SU-DHL-6 (cell line): ENCODE data around the gene MSH3.
"Not testable (repeated sequence)": the region's sequence is repeated elsewhere in the genome, so short reads cannot be mapped to it uniquely, and the experiment has no call there.

Experiments used
- H2AFZ ChIP-seq: fragments of 200-600 bp; sonication (generic); 2 replicates; pipeline ENCODE4 v1.6.1; 2014; ENCODE audit warnings: low read depth, mild to moderate bottlenecking, moderate library complexity, mixed read lengths, antibody characterized with exemption, low read length; ENCODE audit not compliant: severe bottlenecking
- H3F3A ChIP-seq: fragments of 200-600 bp; shearing (Covaris generic); 2 replicates; pipeline ENCODE4 v1.6.0; 2016; ENCODE audit warnings: antibody characterized with exemption, mild to moderate bottlenecking; ENCODE audit not compliant: insufficient read depth
- H3K27ac ChIP-seq: fragments of 200-600 bp; sonication (generic); 2 replicates; pipeline ENCODE4 v1.5.1; 2016; ENCODE audit warnings: low read depth, mild to moderate bottlenecking, low read length, moderate library complexity, mixed read lengths
- H3K27me3 ChIP-seq: fragments of 200-600 bp; sonication (generic), shearing (Covaris generic); 2 replicates; pipeline ENCODE4 v1.6.0; 2014; ENCODE audit warnings: mild to moderate bottlenecking, low read length
- H3K36me3 ChIP-seq: fragments of 200-600 bp; sonication (generic); 2 replicates; pipeline ENCODE4 v1.6.1; 2014; ENCODE audit warnings: mild to moderate bottlenecking, low read length, mixed read lengths
- H3K4me2 ChIP-seq: fragments of 300-600, 200-600 bp; shearing (Covaris generic), sonication (generic); 2 replicates; pipeline ENCODE4 v1.6.0; 2014; ENCODE audit warnings: low read length, low read depth, mild to moderate bottlenecking; ENCODE audit not compliant: poor library complexity, severe bottlenecking
- H3K4me3 ChIP-seq: fragments of 200-600 bp; sonication (generic); 2 replicates; pipeline ENCODE4 v1.5.1; 2014; ENCODE audit warnings: antibody characterized with exemption, low read length, mild to moderate bottlenecking, mixed read lengths; ENCODE audit not compliant: insufficient read depth, poor library complexity, severe bottlenecking
- H3K79me2 ChIP-seq: fragments of 200-600 bp; sonication (generic); 2 replicates; pipeline ENCODE4 v1.6.1; 2014; ENCODE audit warnings: mild to moderate bottlenecking, low read length, moderate library complexity; ENCODE audit not compliant: insufficient read depth
- H3K9ac ChIP-seq: fragments of 200-600 bp; sonication (generic); 2 replicates; pipeline ENCODE4 v1.7.0; 2014; ENCODE audit warnings: mild to moderate bottlenecking, low read length
- H3K9me2 ChIP-seq: fragments of 200-600 bp; sonication (generic); replicated peaks from 2 replicates; pipeline ENCODE4 v1.6.1; 2014; ENCODE audit warnings: low read length; ENCODE audit not compliant: insufficient read depth
- H3K9me3 ChIP-seq: fragments of 200-600 bp; sonication (generic); 2 replicates; pipeline ENCODE4 v1.6.1; 2014; ENCODE audit warnings: low read length, mixed read lengths; ENCODE audit not compliant: insufficient read depth
- H4K20me1 ChIP-seq: fragments of 200-600 bp; sonication (generic); 2 replicates; pipeline ENCODE4 v1.6.1; 2014; ENCODE audit warnings: low read depth, mild to moderate bottlenecking, antibody characterized with exemption, low read length, moderate library complexity, mixed read lengths
- EZH2phosphoT487 ChIP-seq: fragments of 200-600 bp; sonication (generic), shearing (Covaris generic); conservative IDR thresholded peaks from 2 replicates; pipeline ENCODE4 v1.6.1; 2018; ENCODE audit warnings: mild to moderate bottlenecking, antibody characterized with exemption, low read length, moderate library complexity, mixed read lengths
- TF ChIP-seq, protein P1 (sequence below): fragments of 200-600 bp; sonication (generic); IDR thresholded peaks from one replicate; pipeline ENCODE4 v1.5.1; 2017; ENCODE audit warnings: antibody characterized with exemption, mild to moderate bottlenecking, low read length, moderate library complexity; ENCODE audit not compliant: insufficient read depth, poor library complexity, severe bottlenecking

MSH3 gene

DNA sequence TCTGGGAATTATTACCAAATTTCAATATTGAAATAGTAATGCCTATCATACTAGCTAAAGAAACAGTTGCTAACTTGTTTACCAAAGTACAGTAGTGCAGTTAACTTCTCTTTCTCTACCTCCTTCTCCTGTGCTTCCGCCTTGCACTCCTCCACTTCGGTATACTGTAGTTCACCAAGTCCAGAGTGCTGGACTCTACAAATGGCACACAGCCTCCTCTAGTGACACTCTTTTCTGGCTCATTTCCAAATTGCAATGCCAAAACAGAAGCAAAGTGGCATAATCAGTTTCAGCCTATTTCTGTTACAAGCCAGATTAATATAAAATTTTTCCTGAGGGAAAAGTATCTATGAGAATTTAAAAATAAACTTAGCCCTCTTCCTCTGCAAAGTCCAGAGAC, 219.7 kb downstream of the MSH3 start:
- Histone ChIP-seq H3K4me3 (no peak overlapping the region), H3K79me2 (no peaks in the 10 kb centered on the region), H3K36me3 (peaks cover 14% of the 10 kb centered on the region; the same call in 1 of the 2 replicates), H3K9ac (no peak overlapping the region), H3F3A (no peaks in the 10 kb centered on the region), H4K20me1 (no peaks in the 10 kb centered on the region), H3K27me3 (no peaks in the 10 kb centered on the region), H2AFZ (no peak overlapping the region), H3K27ac (no peak overlapping the region), H3K9me3 (no peaks in the 10 kb centered on the region), H3K9me2 (no peaks in the 10 kb centered on the region), H3K4me2 (no peak overlapping the region)
- TF ChIP-seq EZH2phosphoT487, result no peak
- TF ChIP-seq, protein P1, sequence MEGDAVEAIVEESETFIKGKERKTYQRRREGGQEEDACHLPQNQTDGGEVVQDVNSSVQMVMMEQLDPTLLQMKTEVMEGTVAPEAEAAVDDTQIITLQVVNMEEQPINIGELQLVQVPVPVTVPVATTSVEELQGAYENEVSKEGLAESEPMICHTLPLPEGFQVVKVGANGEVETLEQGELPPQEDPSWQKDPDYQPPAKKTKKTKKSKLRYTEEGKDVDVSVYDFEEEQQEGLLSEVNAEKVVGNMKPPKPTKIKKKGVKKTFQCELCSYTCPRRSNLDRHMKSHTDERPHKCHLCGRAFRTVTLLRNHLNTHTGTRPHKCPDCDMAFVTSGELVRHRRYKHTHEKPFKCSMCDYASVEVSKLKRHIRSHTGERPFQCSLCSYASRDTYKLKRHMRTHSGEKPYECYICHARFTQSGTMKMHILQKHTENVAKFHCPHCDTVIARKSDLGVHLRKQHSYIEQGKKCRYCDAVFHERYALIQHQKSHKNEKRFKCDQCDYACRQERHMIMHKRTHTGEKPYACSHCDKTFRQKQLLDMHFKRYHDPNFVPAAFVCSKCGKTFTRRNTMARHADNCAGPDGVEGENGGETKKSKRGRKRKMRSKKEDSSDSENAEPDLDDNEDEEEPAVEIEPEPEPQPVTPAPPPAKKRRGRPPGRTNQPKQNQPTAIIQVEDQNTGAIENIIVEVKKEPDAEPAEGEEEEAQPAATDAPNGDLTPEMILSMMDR, result no peak

DNA sequence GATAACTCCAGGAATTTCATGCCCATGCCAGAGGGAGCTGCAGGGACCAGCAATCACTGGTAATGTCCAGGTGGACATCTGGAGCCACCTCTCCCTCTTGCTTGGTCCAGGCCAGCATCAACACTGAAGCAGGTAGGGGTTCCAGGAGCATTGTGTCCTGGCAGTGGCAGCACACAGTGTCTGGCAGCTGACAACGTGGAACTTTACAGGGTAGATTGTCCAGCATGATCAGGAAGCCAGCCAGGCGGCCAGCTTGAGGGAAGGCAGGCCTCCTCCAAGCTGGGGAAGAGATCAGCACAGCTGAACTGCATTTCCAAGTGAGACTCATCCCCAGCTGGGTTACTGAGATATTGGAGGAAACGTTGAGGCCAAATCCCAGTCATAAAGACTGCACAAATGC, 223.1 kb downstream of the MSH3 start:
- no peaks in the 10 kb centered on the region for H3F3A ChIP-seq
- H3K4me2 ChIP-seq, result no peak overlapping the region
- H3K9me2 ChIP-seq, result no peaks in the 10 kb centered on the region
- TF ChIP-seq, protein P1, result no peak
- no peak for TF ChIP-seq EZH2phosphoT487
- H3K9ac ChIP-seq, result no peak overlapping the region
- H3K9me3 ChIP-seq, result no peaks in the 10 kb centered on the region
- no peak overlapping the region for H2AFZ ChIP-seq
- no peak overlapping the region for H3K4me3 ChIP-seq
- no peaks in the 10 kb centered on the region for H4K20me1 ChIP-seq
- no peaks in the 10 kb centered on the region for H3K27me3 ChIP-seq
- no peaks in the 10 kb centered on the region for H3K79me2 ChIP-seq
- H3K36me3 ChIP-seq, result peaks cover 14% of the 10 kb centered on the region; the same call in 1 of the 2 replicates
- no peak overlapping the region for H3K27ac ChIP-seq

DNA sequence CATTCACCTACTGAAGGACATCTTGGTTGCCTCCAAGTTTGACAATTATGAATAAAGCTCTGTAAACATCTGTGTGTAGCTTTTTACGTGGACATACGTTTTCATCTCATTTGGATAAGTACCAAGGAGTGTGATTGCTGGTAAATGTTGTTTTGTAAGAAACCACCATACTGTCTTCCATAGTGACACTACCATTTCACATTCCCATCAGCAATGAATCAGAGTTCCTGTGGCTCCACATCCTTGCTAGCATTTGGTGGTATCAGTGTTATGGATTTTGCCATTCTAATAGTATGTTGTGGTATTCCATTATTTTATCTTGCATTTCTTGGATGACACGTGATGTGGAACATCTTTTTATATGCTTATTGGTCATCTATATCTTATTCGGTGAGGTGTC, 227.3 kb downstream of the MSH3 start:
- H3K9ac ChIP-seq, result no peak overlapping the region
- no peaks in the 10 kb centered on the region for H4K20me1 ChIP-seq
- TF ChIP-seq EZH2phosphoT487, result no peak
- TF ChIP-seq, protein P1, result no peak
- H3K9me3 ChIP-seq, result no peaks in the 10 kb centered on the region
- H3K36me3 ChIP-seq, result 0 out of 2 replicates have a peak, but pooled peaks cover 2% of the 10 kb centered on the region
- H2AFZ ChIP-seq, result no peak overlapping the region
- H3K27ac ChIP-seq, result no peak overlapping the region
- H3K9me2 ChIP-seq, result no peaks in the 10 kb centered on the region
- no peaks in the 10 kb centered on the region for H3K79me2 ChIP-seq
- no peak overlapping the region for H3K4me3 ChIP-seq
- H3K4me2 ChIP-seq, result no peak overlapping the region
- no peaks in the 10 kb centered on the region for H3K27me3 ChIP-seq
- H3F3A ChIP-seq, result no peaks in the 10 kb centered on the region

DNA sequence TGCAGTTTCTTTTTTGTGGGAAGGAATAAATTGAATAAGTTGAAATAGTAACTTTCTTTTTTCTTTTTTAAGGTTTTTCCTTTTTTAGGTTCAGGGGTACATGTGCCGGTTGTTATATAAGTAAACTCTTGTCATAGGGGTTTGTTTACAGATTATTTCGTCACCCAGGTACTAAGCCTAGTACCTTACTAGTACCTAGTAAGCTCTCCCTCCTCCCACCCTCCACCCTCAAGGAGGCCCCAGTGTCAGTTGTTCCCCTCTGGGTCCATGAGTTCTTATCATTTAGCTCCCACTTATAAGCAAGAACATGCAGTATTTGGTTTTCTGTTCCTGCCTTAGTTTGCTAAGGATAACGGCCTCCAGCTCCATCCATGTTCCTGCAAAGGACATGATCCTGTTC, 228.9 kb downstream of the MSH3 start:
- H3K9me3 ChIP-seq, H3K9ac ChIP-seq, H4K20me1 ChIP-seq, H3F3A ChIP-seq, H3K4me3 ChIP-seq, H3K4me2 ChIP-seq, H3K9me2 ChIP-seq, H2AFZ ChIP-seq, H3K79me2 ChIP-seq, H3K36me3 ChIP-seq, H3K27me3 ChIP-seq, H3K27ac ChIP-seq: not testable (repeated sequence)
